ENCODE measurements around the gene CMTM7. TPM values are rescaled to one million over a fixed set of nuclear protein-coding genes. Genes with fewer than 3 reads are reported as not detected.

The CMTM7 gene
- total and polyA plus RNA-seq, 2 of the 13 experiments (the other 11 are each of a cell fraction or from before 2014, with no cell fraction given) = 20.9 to 21.4 TPM

DNA sequence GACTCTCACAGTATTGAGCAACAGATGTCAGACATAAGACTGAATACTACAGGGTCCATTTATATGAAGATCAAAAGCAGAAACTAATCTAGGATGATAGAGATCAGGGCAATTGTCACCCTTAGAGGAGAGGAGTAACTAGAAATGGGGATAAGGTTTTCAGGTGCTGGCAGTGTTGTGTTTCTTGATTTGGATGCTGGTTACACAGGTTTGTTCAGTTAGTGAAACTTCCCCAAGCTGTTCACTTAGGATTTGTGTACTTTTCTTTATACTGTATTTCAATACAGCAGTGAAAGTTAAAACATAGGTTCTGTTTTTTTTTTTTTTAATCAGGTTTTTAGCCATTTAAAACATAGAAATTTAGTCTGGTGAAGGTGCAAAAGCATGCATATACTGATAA lies 39.1 kb upstream of the CMTM7 start:
- in situ Hi-C loops (cut with HindIII; ENCODE audit: extremely low pct_ligation_motif_present, low pct_unique_long_range_greater_than_20kb) = no loop called here
- no peak for DNase-seq (ENCODE audit: low spot score)
- POLR2A ChIA-PET = no interaction called here
- no peak for FAIRE-seq
- ATAC-seq = no peak
- H3K27me3 ChIP-seq (ENCODE audit: control insufficient read depth in 1 of 2, insufficient read depth in 2 of 2, low read length in 2 of 2) = no peaks in the 10 kb centered on the region
- H4K20me1 ChIP-seq (ENCODE audit: insufficient read depth, low read length) = no peaks in the 10 kb centered on the region
- H3K4me3 ChIP-seq (replicated peaks in 1 of 3; ENCODE audit: insufficient read depth in 1 of 3, low read depth in 2 of 3, low read length in 3 of 3) = no peak overlapping the region
- BruUV-seq (replicated peaks) = no TSS peak
- H3K27ac ChIP-seq (ENCODE audit: extremely low read length, insufficient read depth, low read length) = no peak overlapping the region
- intact Hi-C loops (cut with micrococcal nuclease; ENCODE audit: unreplicated experiment) = no loop called here
- no peak overlapping the region for H3K4me2 ChIP-seq (ENCODE audit: low read depth, low read length)
- H3K79me2 ChIP-seq (ENCODE audit: insufficient read depth, low read length) = no peaks in the 10 kb centered on the region
- no peak overlapping the region for H3K9ac ChIP-seq (ENCODE audit: insufficient read depth, low read depth, low read length)
- H3K9me3 ChIP-seq (ENCODE audit: low read length) = no peaks in the 10 kb centered on the region
- no peak overlapping the region for H2AFZ ChIP-seq (ENCODE audit: low read length)
- no peak for TF ChIP-seq PAX8 (CRISPR knock-in tag; IDR thresholded peaks at IDR 0.05; ENCODE audit: borderline replicate concordance)
- TF ChIP-seq MAFK (conservative IDR thresholded peaks at IDR 0.05 in 1 of 2, IDR thresholded peaks at IDR 0.05 in 1 of 2; ENCODE audit: low read length in 2 of 2) = no peak
- peaks cover 0 to 4% of the 10 kb centered on the region in 2 experiments; a peak in 1 of 5 replicates for H3K36me3 ChIP-seq (replicated peaks in 1 of 2; ENCODE audit: control insufficient read depth in 1 of 2, insufficient read depth in 2 of 2, low read length in 2 of 2)
- H3K4me1 ChIP-seq (ENCODE audit: insufficient read depth, low read length) = peaks cover 50% of the 10 kb centered on the region
- CTCF ChIA-PET (ENCODE audit: low intra/inter-chr PET ratio, low total read pairs) = no interaction called here

DNA sequence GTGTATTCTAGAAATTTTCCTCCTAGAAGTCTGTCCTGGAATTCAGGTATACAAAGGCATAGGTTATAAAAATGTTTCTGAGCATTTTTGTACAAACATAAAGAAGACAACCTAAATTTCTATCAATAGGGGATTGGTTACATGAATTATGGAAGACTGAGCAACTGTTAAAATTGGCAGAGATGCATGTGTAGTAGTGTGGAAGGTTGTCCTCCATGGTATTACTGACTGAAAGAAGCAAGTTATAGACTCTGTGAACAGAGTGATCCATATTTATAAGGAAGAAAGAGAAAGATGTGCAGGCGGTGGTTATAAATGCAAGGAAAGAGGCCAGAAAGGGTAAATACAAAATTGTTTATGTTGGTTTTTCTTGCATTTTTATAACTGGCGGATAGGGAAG lies 38.3 kb upstream of the CMTM7 start:
- no TSS peak for BruUV-seq (replicated peaks)
- ATAC-seq (no peak), DNase-seq (ENCODE audit: low spot score) (no peak), FAIRE-seq (no peak)
- Histone ChIP-seq H3K27ac (ENCODE audit: extremely low read length, insufficient read depth, low read length) (no peak overlapping the region), H3K27me3 (ENCODE audit: control insufficient read depth in 1 of 2, insufficient read depth in 2 of 2, low read length in 2 of 2) (no peaks in the 10 kb centered on the region), H3K79me2 (ENCODE audit: insufficient read depth, low read length) (no peaks in the 10 kb centered on the region), H3K9ac (ENCODE audit: insufficient read depth, low read depth, low read length) (no peak overlapping the region), H3K4me1 (ENCODE audit: insufficient read depth, low read length) (peaks cover 42% of the 10 kb centered on the region), H3K4me2 (ENCODE audit: low read depth, low read length) (no peak overlapping the region), H4K20me1 (ENCODE audit: insufficient read depth, low read length) (no peaks in the 10 kb centered on the region), H3K9me3 (ENCODE audit: low read length) (no peaks in the 10 kb centered on the region), H2AFZ (ENCODE audit: low read length) (no peak overlapping the region), H3K36me3 (replicated peaks in 1 of 2; ENCODE audit: control insufficient read depth in 1 of 2, insufficient read depth in 2 of 2, low read length in 2 of 2) (peaks cover 0 to 11% of the 10 kb centered on the region in 2 experiments; a peak in 2 of 5 replicates), H3K4me3 (replicated peaks in 1 of 3; ENCODE audit: insufficient read depth in 1 of 3, low read depth in 2 of 3, low read length in 3 of 3) (no peak overlapping the region)
- WGBS (ENCODE audit: low lambda C conversion rate) = 97% methylated on average over 2 of the region's 2 CpGs
- ChIA-PET POLR2A (no interaction called here), CTCF (ENCODE audit: low intra/inter-chr PET ratio, low total read pairs) (no interaction called here)
- in situ Hi-C loops (cut with HindIII; ENCODE audit: extremely low pct_ligation_motif_present, low pct_unique_long_range_greater_than_20kb) (no loop called here), intact Hi-C loops (cut with micrococcal nuclease; ENCODE audit: unreplicated experiment) (no loop called here)
- TF ChIP-seq YY1 (IDR thresholded peaks at IDR 0.05; ENCODE audit: insufficient read depth, insufficient replicate concordance, low read depth, low read length) (no peak), DPF2 (CRISPR knock-in tag; IDR thresholded peaks at IDR 0.05; ENCODE audit: borderline replicate concordance, low read depth) (no peak), ZNF10 (CRISPR knock-in tag; IDR thresholded peaks at IDR 0.05; ENCODE audit: borderline replicate concordance, low read depth) (no peak)
- TF ChIP-seq, protein P1, sequence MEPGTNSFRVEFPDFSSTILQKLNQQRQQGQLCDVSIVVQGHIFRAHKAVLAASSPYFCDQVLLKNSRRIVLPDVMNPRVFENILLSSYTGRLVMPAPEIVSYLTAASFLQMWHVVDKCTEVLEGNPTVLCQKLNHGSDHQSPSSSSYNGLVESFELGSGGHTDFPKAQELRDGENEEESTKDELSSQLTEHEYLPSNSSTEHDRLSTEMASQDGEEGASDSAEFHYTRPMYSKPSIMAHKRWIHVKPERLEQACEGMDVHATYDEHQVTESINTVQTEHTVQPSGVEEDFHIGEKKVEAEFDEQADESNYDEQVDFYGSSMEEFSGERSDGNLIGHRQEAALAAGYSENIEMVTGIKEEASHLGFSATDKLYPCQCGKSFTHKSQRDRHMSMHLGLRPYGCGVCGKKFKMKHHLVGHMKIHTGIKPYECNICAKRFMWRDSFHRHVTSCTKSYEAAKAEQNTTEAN (CRISPR knock-in tag; conservative IDR thresholded peaks at IDR 0.05) = no peak
- TF ChIP-seq, protein P2, sequence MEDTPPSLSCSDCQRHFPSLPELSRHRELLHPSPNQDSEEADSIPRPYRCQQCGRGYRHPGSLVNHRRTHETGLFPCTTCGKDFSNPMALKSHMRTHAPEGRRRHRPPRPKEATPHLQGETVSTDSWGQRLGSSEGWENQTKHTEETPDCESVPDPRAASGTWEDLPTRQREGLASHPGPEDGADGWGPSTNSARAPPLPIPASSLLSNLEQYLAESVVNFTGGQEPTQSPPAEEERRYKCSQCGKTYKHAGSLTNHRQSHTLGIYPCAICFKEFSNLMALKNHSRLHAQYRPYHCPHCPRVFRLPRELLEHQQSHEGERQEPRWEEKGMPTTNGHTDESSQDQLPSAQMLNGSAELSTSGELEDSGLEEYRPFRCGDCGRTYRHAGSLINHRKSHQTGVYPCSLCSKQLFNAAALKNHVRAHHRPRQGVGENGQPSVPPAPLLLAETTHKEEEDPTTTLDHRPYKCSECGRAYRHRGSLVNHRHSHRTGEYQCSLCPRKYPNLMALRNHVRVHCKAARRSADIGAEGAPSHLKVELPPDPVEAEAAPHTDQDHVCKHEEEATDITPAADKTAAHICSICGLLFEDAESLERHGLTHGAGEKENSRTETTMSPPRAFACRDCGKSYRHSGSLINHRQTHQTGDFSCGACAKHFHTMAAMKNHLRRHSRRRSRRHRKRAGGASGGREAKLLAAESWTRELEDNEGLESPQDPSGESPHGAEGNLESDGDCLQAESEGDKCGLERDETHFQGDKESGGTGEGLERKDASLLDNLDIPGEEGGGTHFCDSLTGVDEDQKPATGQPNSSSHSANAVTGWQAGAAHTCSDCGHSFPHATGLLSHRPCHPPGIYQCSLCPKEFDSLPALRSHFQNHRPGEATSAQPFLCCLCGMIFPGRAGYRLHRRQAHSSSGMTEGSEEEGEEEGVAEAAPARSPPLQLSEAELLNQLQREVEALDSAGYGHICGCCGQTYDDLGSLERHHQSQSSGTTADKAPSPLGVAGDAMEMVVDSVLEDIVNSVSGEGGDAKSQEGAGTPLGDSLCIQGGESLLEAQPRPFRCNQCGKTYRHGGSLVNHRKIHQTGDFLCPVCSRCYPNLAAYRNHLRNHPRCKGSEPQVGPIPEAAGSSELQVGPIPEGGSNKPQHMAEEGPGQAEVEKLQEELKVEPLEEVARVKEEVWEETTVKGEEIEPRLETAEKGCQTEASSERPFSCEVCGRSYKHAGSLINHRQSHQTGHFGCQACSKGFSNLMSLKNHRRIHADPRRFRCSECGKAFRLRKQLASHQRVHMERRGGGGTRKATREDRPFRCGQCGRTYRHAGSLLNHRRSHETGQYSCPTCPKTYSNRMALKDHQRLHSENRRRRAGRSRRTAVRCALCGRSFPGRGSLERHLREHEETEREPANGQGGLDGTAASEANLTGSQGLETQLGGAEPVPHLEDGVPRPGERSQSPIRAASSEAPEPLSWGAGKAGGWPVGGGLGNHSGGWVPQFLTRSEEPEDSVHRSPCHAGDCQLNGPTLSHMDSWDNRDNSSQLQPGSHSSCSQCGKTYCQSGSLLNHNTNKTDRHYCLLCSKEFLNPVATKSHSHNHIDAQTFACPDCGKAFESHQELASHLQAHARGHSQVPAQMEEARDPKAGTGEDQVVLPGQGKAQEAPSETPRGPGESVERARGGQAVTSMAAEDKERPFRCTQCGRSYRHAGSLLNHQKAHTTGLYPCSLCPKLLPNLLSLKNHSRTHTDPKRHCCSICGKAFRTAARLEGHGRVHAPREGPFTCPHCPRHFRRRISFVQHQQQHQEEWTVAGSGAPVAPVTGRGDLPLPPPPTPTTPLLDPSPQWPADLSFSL (CRISPR knock-in tag; IDR thresholded peaks at IDR 0.05) = no peak
- TF ChIP-seq, protein P3, sequence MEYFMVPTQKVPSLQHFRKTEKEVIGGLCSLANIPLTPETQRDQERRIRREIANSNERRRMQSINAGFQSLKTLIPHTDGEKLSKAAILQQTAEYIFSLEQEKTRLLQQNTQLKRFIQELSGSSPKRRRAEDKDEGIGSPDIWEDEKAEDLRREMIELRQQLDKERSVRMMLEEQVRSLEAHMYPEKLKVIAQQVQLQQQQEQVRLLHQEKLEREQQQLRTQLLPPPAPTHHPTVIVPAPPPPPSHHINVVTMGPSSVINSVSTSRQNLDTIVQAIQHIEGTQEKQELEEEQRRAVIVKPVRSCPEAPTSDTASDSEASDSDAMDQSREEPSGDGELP (IDR thresholded peaks at IDR 0.05; ENCODE audit: borderline replicate concordance, low read depth) = no peak
- TF ChIP-seq, protein P4, sequence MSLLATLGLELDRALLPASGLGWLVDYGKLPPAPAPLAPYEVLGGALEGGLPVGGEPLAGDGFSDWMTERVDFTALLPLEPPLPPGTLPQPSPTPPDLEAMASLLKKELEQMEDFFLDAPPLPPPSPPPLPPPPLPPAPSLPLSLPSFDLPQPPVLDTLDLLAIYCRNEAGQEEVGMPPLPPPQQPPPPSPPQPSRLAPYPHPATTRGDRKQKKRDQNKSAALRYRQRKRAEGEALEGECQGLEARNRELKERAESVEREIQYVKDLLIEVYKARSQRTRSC (CRISPR knock-in tag; IDR thresholded peaks at IDR 0.05; ENCODE audit: low read depth) = no peak
